Gastroesophageal sphincter (tissue), 3 donors: ENCODE results near the gene UPK3BL1.
"Not testable (repeated sequence)": the region's sequence is repeated elsewhere in the genome, so short reads cannot be mapped to it uniquely, and the experiment has no call there.

ENCODE experiments used
- POLR2AphosphoS5 ChIP-seq: sonication (generic); formaldehyde crosslinking; IDR thresholded peaks from one replicate; pipeline ENCODE4 v1.6.1; 2017; ENCODE audit warnings: antibody characterized with exemption
- TF ChIP-seq, protein P1 (sequence below), 4 experiments: fragments of 200-600 bp in 2 of 4; fragments of 450-650 bp in 2 of 4; sonication (generic) in 1 of 4; IDR thresholded peaks; one replicate each; pipeline ENCODE4 v1.5.1; 2017 to 2019; ENCODE audit warnings: antibody characterized with exemption in 4 of 4, mild to moderate bottlenecking in 2 of 4, moderate library complexity in 2 of 4

DNA sequence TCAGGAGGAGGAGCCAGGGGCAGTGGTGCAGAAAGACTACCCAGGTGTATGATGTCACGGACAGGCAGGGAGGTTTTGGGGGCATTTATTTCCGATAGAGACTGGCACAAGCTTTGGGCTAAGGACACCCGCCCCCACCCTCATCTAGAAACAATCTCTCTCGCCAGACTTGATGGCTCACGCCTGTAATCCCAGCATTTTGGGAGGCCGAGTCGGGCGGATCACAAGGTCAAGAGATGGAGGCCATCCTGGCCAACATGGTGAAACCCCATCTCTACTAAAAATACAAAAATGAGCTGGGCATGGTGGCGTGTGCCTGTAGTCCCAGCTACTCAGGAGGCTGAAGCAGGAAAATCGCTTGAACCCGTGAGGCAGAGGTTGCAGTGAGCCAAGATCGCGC, 5.6 kb downstream of the UPK3BL1 start:
- TF ChIP-seq, protein P1, sequence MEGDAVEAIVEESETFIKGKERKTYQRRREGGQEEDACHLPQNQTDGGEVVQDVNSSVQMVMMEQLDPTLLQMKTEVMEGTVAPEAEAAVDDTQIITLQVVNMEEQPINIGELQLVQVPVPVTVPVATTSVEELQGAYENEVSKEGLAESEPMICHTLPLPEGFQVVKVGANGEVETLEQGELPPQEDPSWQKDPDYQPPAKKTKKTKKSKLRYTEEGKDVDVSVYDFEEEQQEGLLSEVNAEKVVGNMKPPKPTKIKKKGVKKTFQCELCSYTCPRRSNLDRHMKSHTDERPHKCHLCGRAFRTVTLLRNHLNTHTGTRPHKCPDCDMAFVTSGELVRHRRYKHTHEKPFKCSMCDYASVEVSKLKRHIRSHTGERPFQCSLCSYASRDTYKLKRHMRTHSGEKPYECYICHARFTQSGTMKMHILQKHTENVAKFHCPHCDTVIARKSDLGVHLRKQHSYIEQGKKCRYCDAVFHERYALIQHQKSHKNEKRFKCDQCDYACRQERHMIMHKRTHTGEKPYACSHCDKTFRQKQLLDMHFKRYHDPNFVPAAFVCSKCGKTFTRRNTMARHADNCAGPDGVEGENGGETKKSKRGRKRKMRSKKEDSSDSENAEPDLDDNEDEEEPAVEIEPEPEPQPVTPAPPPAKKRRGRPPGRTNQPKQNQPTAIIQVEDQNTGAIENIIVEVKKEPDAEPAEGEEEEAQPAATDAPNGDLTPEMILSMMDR (IDR thresholded peaks at IDR 0.05) = not testable (repeated sequence)
- not testable (repeated sequence) for TF ChIP-seq POLR2AphosphoS5
